Measurements from ENCODE around the gene IPO4.

GRCh38 chr14:24131549-24131966 is 57.1 kb downstream of the IPO4 start:
- TF ChIP-seq CTCF (IDR thresholded peaks at IDR 0.05) (no peak), ZFX (IDR thresholded peaks at IDR 0.05; ENCODE audit: borderline replicate concordance) (no peak)

All from 22Rv1 (cell line).